ENCODE data around the gene CPNE5.

The CPNE5 gene

GRCh38 chr6:36692220-36692619 lies 147.0 kb downstream of the CPNE5 start:
- peak; percentile 87 for FAIRE-seq
- peak; percentile 60 for DNase-seq (ENCODE audit: extremely low spot score, insufficient read length, low read depth)

GRCh38 chr6:36691612-36692011 lies 147.6 kb downstream of the CPNE5 start:
- no peak for DNase-seq (ENCODE audit: extremely low spot score, insufficient read length, low read depth)
- no peak for FAIRE-seq

- DNase-seq (ENCODE audit: extremely low spot score, insufficient read length, low read depth) = no peak
- no peak for FAIRE-seq
Measured at GRCh38 chr6:36691011-36691410, 148.2 kb downstream of the CPNE5 start.

All from GM18507 (cell line).